Ishikawa (cell line): Measurements from ENCODE around the gene OPRL1.

Source experiments
- CEBPB ChIP-seq: IDR thresholded peaks from 2 replicates; pipeline ENCODE4 v1.6.1; 2012
- CREB1 ChIP-seq: IDR thresholded peaks from 2 replicates; pipeline ENCODE4 v1.6.1; 2012; ENCODE audit warnings: low read depth
- EGR1 ChIP-seq: IDR thresholded peaks from 2 replicates; pipeline ENCODE4 v1.6.1; 2012
- EP300 ChIP-seq: IDR thresholded peaks from 2 replicates; pipeline ENCODE4 v1.6.1; 2012; ENCODE audit warnings: borderline replicate concordance
- FOXM1 ChIP-seq: IDR thresholded peaks from 2 replicates; pipeline ENCODE4 v1.6.1; 2012; ENCODE audit warnings: low read depth, borderline replicate concordance
- NFIC ChIP-seq: IDR thresholded peaks from 2 replicates; pipeline ENCODE4 v1.6.1; 2012
- RAD21 ChIP-seq: IDR thresholded peaks from 2 replicates; pipeline ENCODE4 v1.6.1; 2012; ENCODE audit warnings: low read depth
- TAF1 ChIP-seq: IDR thresholded peaks from 2 replicates; pipeline ENCODE4 v1.6.1; 2012; ENCODE audit warnings: low read depth, mild to moderate bottlenecking
- TCF12 ChIP-seq: IDR thresholded peaks from 2 replicates; pipeline ENCODE4 v1.6.1; 2012; ENCODE audit warnings: low read depth
- TEAD4 ChIP-seq: IDR thresholded peaks from 2 replicates; pipeline ENCODE4 v1.6.1; 2012
- YY1 ChIP-seq: IDR thresholded peaks from 2 replicates; pipeline ENCODE4 v1.6.1; 2012; ENCODE audit warnings: low read depth
- ZBTB7A ChIP-seq: IDR thresholded peaks from 2 replicates; pipeline ENCODE4 v1.6.1; 2012; ENCODE audit warnings: low read depth
- TF ChIP-seq, protein P1 (sequence below): IDR thresholded peaks from 2 replicates; pipeline ENCODE4 v1.6.1; 2012; ENCODE audit warnings: low read depth, mild to moderate bottlenecking
- TF ChIP-seq, protein P2 (sequence below): IDR thresholded peaks from 2 replicates; pipeline ENCODE4 v1.6.1; 2012
- TF ChIP-seq, protein P3 (sequence below): IDR thresholded peaks from 2 replicates; pipeline ENCODE4 v1.6.1; 2012

OPRL1 gene

DNA sequence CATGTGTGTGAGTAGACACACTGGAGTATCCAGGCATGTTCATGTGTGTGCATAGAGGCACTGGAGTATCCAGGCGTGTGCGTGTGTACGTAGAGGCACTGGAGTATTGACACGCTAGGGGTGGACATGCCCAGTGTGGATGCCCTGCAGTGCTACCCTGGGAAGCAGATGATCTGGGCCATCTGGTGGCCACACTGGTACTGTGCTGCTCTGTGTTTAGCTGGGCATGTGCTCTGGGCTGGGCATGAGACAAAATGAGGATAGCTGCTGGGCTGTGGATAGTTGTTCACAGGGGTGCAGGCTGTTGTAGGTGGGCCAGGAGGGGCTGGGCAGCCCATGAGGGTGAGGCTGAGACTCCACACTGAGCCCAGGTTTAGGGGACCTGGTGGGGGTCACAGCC lies 51.5 kb downstream of the OPRL1 start:
- no peak for TF ChIP-seq CREB1
- no peak for TF ChIP-seq CEBPB
- peak; percentile 40; the same call in 1 of the 2 replicates for TF ChIP-seq RAD21
- TF ChIP-seq EGR1, result no peak

DNA sequence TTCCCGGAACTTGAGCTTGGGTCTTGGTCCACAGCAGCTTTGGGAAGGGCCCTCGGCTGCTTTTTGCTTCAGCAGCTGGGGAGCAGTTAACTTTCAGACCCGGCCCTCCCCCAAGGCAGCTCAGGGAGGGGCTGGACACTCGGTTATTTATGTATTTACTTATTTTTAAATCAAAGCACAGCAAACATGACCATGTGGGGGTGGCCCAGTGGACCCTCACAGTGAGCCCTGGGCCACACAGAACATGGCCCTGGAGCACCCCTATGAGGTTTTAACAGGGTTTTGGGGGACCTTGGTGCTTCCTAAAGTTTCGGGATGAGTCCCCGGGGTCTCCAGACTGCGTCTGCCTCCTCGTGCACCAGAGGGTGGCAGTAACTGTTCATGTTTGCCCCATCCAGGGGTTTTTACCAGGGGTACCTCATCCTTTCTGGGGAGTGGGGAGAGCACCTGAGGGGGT lies 54.1 kb downstream of the OPRL1 start:
- no peak for TF ChIP-seq EGR1
- TF ChIP-seq RAD21, result peak; percentile 19; the same call in 1 of the 2 replicates

DNA sequence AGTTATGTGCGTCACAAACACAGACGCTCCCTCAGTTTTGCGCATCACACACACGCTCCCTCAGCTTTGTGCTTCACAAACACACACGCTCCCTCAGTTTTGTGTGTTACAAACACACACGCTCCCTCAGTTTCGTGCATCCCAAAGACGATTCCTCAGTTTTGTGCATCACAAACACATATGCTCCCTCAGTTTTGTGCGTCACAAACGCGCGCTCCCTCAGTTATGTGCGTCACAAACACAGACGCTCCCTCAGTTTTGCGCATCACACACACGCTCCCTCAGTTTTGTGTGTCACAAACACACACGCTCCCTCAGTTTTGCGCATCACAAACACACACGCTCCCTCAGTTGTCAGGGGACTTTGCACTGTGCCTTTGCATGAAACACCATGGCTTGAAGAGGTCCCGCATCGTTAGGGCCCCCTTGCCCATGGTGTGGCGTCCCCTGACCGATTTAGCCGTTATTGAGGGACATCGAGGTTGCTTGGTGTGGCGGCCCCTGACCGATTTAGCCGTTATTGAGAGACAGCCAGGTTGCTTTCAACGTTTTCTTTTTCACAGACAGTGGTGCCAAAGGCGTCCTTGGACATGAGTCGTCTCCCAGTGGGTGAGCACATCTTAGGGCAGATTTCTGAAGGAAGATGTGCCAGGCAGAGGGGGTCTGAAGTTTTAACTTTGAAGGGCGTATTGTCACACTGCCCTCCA lies 56.3 kb downstream of the OPRL1 start:
- no peak for TF ChIP-seq TEAD4
- no peak for TF ChIP-seq FOXM1
- no peak for TF ChIP-seq YY1
- TF ChIP-seq, protein P1, sequence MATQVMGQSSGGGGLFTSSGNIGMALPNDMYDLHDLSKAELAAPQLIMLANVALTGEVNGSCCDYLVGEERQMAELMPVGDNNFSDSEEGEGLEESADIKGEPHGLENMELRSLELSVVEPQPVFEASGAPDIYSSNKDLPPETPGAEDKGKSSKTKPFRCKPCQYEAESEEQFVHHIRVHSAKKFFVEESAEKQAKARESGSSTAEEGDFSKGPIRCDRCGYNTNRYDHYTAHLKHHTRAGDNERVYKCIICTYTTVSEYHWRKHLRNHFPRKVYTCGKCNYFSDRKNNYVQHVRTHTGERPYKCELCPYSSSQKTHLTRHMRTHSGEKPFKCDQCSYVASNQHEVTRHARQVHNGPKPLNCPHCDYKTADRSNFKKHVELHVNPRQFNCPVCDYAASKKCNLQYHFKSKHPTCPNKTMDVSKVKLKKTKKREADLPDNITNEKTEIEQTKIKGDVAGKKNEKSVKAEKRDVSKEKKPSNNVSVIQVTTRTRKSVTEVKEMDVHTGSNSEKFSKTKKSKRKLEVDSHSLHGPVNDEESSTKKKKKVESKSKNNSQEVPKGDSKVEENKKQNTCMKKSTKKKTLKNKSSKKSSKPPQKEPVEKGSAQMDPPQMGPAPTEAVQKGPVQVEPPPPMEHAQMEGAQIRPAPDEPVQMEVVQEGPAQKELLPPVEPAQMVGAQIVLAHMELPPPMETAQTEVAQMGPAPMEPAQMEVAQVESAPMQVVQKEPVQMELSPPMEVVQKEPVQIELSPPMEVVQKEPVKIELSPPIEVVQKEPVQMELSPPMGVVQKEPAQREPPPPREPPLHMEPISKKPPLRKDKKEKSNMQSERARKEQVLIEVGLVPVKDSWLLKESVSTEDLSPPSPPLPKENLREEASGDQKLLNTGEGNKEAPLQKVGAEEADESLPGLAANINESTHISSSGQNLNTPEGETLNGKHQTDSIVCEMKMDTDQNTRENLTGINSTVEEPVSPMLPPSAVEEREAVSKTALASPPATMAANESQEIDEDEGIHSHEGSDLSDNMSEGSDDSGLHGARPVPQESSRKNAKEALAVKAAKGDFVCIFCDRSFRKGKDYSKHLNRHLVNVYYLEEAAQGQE, result no peak
- no peak for TF ChIP-seq RAD21
- no peak for TF ChIP-seq TAF1
- no peak for TF ChIP-seq NFIC
- no peak for TF ChIP-seq EP300
- TF ChIP-seq CREB1, result no peak
- TF ChIP-seq TCF12, result no peak
- TF ChIP-seq, protein P2, sequence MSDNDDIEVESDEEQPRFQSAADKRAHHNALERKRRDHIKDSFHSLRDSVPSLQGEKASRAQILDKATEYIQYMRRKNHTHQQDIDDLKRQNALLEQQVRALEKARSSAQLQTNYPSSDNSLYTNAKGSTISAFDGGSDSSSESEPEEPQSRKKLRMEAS, result no peak
- TF ChIP-seq ZBTB7A, result no peak
- no peak for TF ChIP-seq EGR1
- TF ChIP-seq, protein P3, sequence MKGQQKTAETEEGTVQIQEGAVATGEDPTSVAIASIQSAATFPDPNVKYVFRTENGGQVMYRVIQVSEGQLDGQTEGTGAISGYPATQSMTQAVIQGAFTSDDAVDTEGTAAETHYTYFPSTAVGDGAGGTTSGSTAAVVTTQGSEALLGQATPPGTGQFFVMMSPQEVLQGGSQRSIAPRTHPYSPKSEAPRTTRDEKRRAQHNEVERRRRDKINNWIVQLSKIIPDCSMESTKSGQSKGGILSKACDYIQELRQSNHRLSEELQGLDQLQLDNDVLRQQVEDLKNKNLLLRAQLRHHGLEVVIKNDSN, result no peak

DNA sequence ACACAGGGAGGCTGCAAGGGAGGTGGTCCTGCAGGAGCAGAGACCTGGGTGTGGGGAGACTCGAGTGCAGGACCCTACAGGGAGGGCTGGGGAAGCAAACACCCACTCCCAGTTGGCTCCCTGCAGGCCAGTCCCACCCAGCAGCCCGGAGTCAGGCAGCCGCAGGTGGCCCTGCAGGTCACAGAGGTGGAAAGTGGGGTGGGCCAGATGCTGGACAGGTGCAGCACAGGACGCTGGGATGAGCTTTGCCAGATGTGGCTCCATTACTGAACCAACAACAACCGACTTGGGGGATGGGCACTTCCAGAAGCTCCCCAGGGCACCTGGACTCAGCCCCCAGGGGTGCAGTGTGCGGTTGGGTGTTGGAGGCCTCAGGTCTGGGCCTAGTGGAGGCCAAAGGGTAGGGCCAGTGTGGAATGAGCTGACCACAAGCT lies 57.7 kb downstream of the OPRL1 start:
- TF ChIP-seq, protein P3, result no peak
- TF ChIP-seq FOXM1 (no peak), TAF1 (no peak), TCF12 (no peak), NFIC (no peak), ZBTB7A (no peak), CREB1 (no peak), CEBPB (no peak), TEAD4 (no peak)
- TF ChIP-seq, protein P2, result no peak
- TF ChIP-seq, protein P1, result no peak

DNA sequence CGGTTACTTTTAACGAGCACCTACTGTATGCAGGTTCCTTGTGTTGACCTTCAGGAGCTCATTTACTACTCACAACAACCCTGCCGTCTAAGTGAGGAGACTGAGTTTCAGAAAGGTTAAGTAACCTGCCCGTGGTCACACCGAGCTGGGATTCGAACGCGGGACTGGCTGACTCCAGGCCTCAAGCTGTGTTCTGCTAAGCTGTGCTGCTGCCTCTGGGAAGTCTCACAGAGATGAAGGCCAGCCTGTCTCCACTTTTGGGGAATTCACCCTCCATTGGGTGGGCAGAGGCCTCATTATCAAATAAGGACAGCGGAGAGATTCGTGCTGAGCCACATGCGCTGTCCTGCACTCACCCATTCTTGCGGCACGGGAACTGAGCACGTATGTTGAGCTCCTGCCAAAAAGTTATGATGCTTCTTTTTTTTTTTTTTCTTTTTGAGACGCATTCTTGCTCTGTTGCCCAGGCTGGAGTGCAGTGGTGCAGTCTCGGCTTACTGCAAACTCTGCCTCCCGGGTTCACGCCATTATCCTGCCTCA lies 58.5 kb downstream of the OPRL1 start:
- TF ChIP-seq, protein P2, result no peak
- TF ChIP-seq CREB1 (no peak), CEBPB (no peak), EP300 (no peak), RAD21 (no peak), NFIC (no peak), FOXM1 (no peak), TAF1 (no peak), TCF12 (no peak), YY1 (no peak), TEAD4 (no peak), ZBTB7A (no peak), EGR1 (no peak)
- TF ChIP-seq, protein P3, result no peak
- TF ChIP-seq, protein P1, result no peak
